GM20431 (cell line): ENCODE data around the gene ANP32E.

Experiments
- in situ Hi-C: fragments of 300-500 bp; cut with MseI, MboI; formaldehyde crosslinking; loops from one replicate; pipeline ENCODE4 v1.15.0; 2020; ENCODE audit warnings: low sequenced_read_pairs; ENCODE audit not compliant: unreplicated experiment

The ANP32E gene

DNA sequence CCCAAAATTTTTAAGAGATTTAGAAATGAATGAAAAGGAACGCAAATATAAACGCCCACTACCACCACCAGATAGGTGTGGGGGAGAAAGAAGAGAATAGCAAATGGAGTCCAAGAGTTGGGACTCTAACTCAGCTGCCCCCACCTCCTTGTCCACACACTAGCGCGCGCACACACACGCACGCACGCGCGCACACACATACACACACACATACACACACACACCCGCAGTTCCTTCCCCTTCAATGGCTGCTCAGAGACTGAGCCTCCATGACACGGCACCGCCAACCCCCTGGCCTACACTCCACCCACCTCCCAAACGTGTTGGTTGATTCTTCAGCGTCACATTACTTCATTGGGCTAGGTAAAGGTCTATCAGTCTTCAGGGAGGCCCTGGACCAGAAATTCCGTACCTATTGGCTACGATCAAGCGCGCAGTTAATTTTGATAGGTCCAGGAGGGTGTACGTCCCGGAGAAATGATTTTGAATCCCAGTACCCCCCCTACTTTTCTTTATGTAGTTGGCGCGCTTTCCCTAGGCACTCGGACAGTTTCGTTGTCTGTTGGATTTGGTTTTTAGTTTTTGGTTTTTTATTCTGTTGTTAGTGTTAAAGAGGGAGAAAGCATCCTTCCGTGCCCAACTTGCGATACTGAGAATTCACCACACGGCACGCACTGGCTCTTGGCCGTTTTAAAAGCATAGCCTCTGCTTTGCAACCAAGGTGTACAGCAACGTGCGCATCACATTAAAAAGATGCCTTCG, at the start of gene ANP32E:
Gene ANP32E (minus strand): TSS at position 261 of the 762 bp plus-strand sequence. CDS start 326 bp downstream, outside the sequence.
- in situ Hi-C loops, result no loop called here

DNA sequence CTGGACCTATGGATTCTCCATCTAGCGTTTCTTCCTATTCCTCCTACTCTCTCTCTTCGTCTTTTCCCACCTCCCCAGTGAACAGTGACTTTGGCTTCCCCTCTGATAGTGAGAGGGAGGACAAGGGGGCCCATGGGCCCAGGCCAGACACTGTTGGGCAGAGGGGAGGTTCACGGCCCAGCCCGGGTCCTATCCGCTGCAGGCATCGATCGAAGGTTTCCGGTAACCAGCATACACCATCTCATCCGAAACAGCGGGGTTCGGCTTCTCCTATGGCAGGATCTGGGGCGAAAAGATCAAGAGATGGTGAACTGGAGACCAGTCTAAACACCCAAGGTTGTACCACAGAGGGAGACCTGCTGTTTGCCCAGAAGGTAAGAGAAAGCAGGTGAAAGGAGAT, 47.3 kb upstream of the ANP32E start:
- in situ Hi-C loops, result no loop called here

DNA sequence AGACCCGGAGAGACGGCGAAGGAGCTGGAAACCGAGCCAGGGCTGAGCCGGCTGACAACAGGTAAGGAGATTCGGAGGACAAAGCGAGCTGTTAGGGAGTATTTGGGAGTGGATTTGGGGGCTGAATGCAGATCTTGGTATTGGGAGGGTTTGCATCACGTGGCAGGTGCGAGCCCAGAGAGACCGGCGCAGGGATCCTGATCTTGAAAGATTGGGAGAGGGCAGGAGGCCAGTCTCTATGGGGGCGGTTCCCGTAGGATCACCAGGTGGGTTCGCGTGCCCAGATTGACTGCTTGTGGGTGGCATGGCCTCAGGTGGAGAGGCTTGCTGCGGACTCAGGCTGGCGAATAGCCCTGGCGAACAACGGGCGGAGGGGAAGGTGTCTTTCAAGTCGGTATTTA, 46.6 kb upstream of the ANP32E start:
- in situ Hi-C loops, result no loop called here

DNA sequence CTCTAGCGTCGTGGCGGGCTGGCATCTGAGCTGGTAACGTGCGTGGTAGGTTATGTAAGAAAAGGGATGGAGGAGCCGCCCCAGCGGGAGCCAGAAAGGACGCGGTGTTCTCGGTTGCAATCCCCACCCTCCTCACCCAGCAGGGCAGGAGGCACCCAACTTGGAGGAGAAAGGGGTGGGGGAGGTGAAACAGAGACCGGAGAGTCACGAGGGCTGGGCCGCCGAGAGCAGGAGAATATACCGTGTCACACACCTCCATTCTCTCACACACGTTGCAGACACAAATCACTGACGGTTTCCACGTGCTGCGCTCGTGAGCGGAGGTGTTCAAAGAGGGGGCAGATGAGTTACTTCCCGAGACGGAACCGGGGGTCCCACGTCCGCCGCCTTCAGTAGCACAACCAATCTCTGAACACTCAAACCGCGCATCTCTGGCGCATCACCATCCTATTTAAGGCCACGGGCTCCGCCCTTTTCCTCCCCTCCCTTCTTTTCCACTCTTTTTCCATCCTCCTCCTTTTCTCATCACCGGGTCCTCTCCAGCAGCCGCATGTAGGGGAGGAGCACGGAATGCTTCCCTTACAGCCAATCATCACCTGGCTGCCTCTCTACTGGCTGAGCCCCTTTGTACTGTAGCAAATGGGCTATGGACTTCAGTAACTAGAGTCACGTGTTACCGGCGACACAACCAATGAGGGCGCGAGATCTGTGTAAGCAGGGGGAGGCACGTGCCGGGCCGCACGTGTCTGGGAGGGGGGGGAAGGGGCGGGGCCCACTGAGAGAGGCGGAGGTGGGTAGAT, 46.0 kb upstream of the ANP32E start, which contains the start of gene CIART:
Gene CIART (plus strand): TSS at position 797 of the 800 bp plus-strand sequence. CDS start 714 bp downstream, outside the sequence.
- in situ Hi-C loops, result no loop called here

DNA sequence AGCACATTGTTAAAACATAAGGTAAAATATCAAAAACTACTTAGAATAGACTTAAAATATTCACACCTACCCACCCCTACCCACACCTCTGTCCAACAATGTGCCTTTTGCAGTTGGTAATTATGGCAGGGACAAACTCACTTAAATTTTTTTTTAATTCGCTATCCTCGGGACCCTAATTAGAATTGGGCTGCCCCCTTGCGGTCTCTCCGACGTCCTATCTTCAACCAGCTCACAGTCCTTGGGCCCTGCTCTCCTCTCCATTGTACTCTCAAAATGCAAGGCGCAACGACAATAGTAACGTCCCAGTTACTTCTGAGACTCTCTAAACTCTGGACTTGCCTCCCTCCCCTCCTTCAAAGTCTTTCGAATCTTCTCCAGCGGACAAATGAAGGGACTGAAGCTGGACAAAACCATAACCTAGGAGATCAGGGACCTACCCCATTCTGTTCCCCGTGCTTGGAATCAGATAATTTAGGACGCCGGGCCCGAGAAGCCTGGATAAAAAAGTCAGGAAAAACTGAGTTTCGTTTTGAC, 45.4 kb upstream of the ANP32E start:
- in situ Hi-C loops, result no loop called here

DNA sequence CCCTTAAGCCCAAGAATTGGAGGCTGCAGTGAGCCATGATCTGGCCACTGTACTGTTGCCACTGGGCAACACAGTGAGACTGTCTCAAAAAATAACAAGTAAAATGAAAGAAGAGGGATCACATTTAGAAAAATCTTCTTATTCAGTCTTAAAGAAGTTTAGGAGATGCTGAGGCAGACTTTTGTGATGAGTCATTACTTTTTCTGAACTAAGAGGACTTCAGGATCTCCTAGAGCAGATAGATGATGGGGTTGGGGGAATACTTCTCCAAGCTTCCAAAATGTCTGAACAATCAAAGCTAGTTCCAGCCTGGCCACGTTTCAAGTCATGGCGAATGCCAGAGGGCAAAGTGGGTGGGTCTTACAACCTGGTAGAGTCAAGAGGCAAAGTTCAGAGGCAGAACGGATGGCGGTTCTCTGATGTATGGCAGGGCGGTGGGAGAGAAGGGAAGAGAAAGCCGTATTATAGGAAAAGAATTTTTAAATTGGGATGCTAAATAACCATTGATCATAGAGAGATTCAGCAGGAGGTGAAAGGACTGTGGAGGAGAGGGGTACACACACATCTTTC, 44.3 kb upstream of the ANP32E start:
- in situ Hi-C loops, result no loop called here

DNA sequence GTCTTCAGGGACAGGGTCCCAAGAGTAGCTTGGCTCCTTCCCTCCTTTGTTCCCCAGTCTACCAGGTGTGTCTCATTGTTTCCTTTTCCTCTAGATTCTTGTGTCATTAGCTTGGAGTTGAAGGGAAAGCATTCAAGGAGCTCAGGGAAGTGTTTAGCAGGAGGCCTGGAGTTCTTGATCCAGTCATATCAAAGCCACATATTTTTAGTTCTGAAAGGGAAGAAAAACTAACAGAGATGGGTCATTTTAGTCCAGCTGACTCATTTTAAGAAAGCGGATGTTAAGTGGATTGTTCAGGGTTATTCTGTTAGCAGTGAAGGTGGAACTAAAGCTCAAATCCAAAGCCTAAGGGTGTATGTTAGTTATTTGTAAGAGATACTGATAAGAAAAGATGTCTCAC, 37.4 kb upstream of the ANP32E start:
- in situ Hi-C loops, result loop anchor here (25.0 kb wide), 1 partner anchor 264 kb away; the partner anchor contains the start of gene ADAMTSL4

DNA sequence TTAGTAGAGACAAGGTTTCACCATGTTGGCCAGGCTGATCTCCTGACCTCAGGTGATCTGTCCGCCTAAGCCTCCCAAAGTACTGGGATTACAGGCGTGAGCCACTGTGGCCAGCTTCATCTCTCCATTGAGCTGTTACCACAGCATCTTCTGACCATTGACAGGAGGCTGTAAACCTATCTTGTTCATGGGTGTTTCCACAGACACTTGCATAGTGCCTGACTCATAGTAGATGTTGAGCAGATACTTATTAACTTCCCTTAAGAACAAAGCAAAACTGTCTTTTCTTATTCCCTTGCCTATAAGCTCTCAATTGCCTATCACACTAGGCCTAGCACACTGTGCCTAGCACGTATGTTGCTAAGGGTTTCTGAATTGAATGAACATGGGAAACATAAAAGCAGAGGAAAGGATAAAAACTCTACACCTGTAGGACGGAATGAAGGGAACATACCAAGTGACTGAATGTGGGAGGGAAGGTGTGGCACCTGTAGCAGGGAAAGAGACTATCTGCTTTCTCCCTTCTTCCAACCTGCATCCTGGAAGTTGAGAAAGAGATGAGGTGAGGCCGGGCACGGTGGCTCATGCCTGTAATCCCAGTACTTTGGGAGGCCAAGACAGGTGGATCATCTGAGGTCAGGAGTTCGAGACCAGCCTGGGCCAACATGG, 35.5 kb upstream of the ANP32E start:
- in situ Hi-C loops, result loop anchor here (25.0 kb wide), 1 partner anchor 266 kb away; the partner anchor contains the start of gene ADAMTSL4

DNA sequence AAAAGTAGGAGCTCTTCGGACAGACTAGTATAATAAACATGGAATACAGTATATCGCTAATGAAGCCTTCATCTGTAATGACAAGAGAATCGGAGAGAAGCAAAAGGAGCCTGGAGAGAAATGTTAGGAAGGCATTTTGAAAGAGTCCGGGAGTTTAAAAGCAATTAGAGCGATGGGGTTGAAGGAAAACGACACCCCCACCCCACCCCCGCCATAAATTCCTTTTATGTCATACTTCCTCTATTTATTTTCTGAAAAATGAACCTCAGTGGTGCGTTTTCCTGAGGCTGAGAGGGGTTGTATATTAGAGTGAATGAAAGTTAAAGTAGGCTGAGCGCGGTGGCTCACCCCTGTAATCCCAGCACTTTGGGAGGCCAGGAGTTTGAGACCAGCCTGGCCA, 33.5 kb upstream of the ANP32E start:
- in situ Hi-C loops, result loop anchor here (25.0 kb wide), 1 partner anchor 268 kb away; the partner anchor contains the start of gene ADAMTSL4

DNA sequence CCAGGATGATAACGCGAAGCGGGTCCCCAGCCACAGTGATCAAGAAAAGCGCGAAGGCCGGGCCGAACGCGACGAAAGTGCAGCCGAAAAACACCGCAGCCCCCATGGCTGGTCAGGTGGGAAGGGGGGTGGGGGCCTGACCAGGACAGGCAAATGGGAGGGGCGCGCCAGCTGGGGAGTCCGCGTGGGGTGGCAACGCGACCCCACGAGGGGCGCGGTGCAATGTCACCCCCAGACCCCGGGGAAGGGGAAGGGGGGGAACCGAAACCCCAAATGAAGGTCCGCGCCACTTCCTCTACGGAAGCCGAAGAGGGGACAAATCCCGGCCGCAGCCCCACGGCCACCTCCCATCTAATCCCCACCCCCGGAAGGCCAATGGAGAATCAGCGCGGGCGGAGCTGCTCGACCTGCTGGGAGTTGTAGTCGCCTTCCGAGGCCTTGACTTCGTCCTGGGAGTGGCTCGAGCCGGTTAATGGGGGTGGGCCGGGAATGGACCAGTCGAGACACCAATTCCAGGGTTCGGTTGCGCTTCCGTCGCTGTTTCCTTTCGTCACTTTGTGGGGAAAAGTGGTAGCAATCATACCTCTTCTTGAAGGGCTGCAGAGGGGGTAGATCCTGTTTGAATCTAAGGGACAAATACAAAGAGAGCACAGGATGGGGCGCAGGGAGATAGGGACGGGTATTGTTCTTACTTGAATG, 32.9 kb upstream of the ANP32E start, which contains the start of gene APH1A:
Gene APH1A (minus strand): TSS at position 312 of the 699 bp plus-strand sequence. CDS start 206 bp downstream, at position 106.
- in situ Hi-C loops, result loop anchor here (25.0 kb wide), 1 partner anchor 268 kb away; the partner anchor contains the start of gene ADAMTSL4

DNA sequence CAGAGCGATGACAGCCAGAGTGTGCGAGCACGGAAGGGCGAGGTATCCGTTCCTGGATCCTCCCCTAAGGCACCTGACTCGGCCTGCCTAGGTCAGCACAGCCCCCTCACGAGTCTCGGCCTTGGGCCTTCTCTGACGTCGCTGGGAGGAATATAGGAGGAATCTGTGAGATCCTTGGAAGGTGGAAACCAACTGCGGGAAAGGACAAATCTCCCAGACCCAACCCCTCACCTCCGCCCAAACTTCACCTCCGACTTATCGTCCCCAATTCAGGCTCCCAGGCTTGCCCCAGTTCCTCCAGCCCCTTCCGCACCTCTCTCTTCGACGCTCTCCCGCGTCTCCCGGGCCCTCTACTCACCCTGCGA, 32.4 kb upstream of the ANP32E start:
- in situ Hi-C loops, result loop anchor here (25.0 kb wide), 1 partner anchor 269 kb away; the partner anchor contains the start of gene ADAMTSL4

DNA sequence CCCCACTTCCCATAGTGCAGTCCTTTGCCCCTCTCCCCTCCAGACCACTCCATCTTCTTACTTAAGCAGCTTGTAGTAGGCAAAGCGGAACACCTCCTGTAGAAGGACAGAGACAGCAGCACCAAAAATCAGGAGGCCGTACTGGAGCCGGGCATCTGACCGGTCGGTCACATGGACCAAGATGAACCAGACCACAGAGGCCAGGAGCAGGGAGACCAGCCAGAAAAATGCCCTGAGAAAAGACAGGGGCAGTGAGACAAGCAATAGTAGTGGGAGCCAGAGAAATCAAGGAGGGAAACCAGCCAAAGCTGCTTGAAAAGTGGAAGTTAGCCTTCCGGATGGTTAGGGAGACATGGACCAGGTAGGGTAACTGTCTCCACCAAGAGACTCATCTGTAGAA, 32.0 kb upstream of the ANP32E start:
- in situ Hi-C loops, result loop anchor here (25.0 kb wide), 1 partner anchor 269 kb away; the partner anchor contains the start of gene ADAMTSL4

DNA sequence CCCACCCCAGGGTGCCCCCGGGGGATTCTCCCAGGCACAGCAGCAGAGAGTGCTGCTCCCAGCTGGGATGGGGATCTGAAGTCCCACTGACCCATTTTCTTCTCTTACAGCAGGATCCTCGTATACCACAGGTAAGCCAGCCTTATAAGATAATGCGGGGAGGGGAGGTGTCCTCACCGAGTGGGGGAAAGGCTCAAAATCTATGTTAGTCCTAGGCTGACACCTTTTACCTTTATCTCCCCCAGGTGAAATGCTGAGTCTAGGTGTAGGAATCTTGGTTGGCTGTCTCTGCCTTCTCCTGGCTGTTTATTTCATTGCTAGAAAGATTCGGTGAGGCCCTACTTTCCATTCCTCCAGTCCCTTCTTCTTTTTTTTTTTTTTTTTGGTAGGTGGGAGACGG, 27.6 kb upstream of the ANP32E start:
- in situ Hi-C loops, result loop anchor here (25.0 kb wide), 1 partner anchor 274 kb away; the partner anchor contains the start of gene ADAMTSL4

DNA sequence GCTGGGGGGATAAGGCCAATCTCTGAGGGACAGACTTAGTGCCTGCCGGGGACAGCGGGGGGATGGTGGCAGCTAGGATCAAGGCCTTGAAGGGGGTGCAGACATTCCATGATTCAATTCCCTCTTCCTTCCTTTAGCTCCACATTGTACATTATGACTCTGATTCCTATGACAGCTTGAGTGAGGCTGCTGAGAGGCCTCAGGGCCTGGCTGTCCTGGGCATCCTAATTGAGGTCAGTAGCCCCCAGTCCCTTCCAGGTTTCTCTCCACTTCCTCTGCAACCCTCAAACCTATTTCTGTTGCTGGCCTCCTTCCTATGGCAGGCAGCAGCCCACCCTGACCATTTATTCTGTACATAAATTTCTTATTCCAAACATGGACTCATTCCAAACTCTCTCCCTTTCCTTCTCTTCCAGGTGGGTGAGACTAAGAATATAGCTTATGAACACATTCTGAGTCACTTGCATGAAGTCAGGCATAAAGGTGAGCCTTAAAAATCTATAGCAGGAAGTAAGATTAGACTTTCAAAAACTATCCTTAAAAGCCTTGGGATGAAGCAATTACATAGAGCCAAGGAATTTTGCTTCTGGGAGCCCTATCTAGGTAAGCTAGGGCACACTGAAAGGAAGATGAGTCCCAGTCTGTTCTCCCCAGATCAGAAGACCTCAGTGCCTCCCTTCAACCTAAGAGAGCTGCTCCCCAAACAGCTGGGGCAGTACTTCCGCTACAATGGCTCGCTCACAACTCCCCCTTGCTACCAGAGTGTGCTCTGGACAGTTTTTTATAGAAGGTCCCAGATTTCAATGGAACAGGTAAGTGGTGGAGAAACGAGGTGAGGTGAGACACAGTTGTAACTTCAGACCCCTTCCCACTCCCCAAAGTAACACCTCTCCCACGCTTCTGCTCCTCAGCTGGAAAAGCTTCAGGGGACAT, 26.7 kb upstream of the ANP32E start:
- in situ Hi-C loops, result loop anchor here (25.0 kb wide), 1 partner anchor 275 kb away; the partner anchor contains the start of gene ADAMTSL4

DNA sequence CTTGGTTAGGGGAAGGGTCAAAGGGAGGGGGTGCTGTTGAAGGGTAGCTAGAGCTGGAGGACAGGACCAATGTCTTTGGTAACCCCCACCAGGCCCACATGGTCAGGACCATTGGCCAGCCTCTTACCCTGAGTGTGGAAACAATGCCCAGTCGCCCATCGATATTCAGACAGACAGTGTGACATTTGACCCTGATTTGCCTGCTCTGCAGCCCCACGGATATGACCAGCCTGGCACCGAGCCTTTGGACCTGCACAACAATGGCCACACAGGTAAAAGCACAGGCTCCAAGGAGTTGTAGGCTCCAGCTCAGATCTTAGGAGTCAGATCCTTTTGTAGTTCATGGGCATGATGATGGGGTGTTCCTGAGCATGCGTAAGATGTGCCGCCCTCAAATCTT, 25.5 kb upstream of the ANP32E start:
- in situ Hi-C loops, result loop anchor here (25.0 kb wide), 1 partner anchor 276 kb away; the partner anchor contains the start of gene ADAMTSL4

DNA sequence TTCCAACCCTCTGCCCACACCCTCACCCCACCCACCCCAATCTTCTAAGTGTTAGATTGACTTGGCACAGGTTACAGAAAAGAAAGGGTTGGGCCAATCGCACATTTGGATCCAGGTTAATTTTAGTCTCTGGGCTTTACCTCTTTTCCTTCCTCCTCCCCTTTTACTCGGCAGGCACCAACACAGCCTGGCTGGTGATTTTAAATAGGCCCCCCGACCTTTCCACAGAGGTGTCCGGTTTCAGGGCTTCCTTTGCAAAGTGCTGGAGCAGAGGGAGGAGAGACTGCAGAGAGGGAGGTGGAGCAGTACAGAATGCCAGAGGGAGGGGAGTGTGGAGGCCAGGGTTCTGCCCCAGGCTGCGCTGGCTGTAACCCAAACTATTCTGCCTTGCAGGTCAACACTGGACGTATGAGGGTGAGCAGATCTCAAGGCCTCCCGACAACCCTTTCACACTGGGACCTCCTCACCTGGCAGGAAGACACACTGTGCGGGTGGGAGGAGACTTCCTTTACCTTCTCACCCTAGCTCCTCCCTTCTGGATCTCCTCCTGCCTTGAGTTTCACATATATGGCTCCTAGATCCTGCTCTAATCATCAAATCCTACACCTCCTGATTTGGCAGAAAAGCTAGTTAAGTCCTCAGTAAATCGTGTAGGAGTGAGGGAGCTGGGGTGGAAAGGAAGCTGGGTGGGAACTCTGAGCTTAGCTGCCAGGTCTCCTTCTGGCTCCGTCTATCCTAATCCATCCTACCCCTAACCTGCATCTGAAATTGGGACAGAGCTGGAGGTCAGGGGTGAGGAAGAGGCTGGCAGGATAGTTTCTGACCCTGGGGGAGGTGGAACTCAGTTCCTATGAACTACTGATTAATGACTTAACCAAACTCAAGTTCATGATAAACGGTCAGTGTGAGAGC, 24.1 kb upstream of the ANP32E start:
- in situ Hi-C loops, result loop anchor here (25.0 kb wide), 1 partner anchor 277 kb away; the partner anchor contains the start of gene ADAMTSL4
